Measurements from ENCODE around the gene MLC1.

Gene MLC1

GRCh38 chr22:50015451-50016307, 69.5 kb downstream of the MLC1 start:
- Histone ChIP-seq H3K36me3 (no peaks in the 10 kb centered on the region), H3K9me3 (no peaks in the 10 kb centered on the region), H3K4me3 (ENCODE audit: low read depth in 1 of 2, low read length in 1 of 2) (no peak overlapping the region), H3K4me1 (ENCODE audit: control insufficient read depth in 1 of 2, insufficient read depth in 1 of 2, low read depth in 1 of 2, low read length in 1 of 2) (no peaks in the 10 kb centered on the region), H3K27me3 (peaks cover 99% of the 10 kb centered on the region), H3K27ac (no peak overlapping the region)
- no peak for TF ChIP-seq CTCF (IDR thresholded peaks at IDR 0.05)

GRCh38 chr22:50014655-50015401, 70.4 kb downstream of the MLC1 start:
- TF ChIP-seq CTCF (IDR thresholded peaks at IDR 0.05) = no peak
- Histone ChIP-seq H3K36me3 (no peaks in the 10 kb centered on the region), H3K27ac (no peak overlapping the region), H3K4me1 (ENCODE audit: control insufficient read depth in 1 of 2, insufficient read depth in 1 of 2, low read depth in 1 of 2, low read length in 1 of 2) (no peaks in the 10 kb centered on the region), H3K27me3 (peaks cover 100% of the 10 kb centered on the region), H3K4me3 (ENCODE audit: low read depth in 1 of 2, low read length in 1 of 2) (no peak overlapping the region), H3K9me3 (no peaks in the 10 kb centered on the region)

- Histone ChIP-seq H3K36me3 (no peaks in the 10 kb centered on the region), H3K27me3 (peaks cover 100% of the 10 kb centered on the region)
- TF ChIP-seq CTCF (IDR thresholded peaks at IDR 0.05) = no peak
Observed at GRCh38 chr22:50014053-50014501, 71.1 kb downstream of the MLC1 start.

GRCh38 chr22:50012211-50013181, 72.7 kb downstream of the MLC1 start, which contains the start of gene IL17REL:
TSS of gene IL17REL (minus strand) at chr22:50012765. CDS start at chr22:50012646, 119 bp downstream.
- H3K4me1 ChIP-seq (ENCODE audit: control insufficient read depth in 1 of 2, insufficient read depth in 1 of 2, low read depth in 1 of 2, low read length in 1 of 2) = no peaks in the 10 kb centered on the region
- H3K27me3 ChIP-seq = peaks cover 88% of the 10 kb centered on the region
- H3K9me3 ChIP-seq = no peaks in the 10 kb centered on the region
- H3K4me3 ChIP-seq (ENCODE audit: low read depth in 1 of 2, low read length in 1 of 2) = no peak within 1 kb of the TSS
- no peak for TF ChIP-seq CTCF (IDR thresholded peaks at IDR 0.05)
- H3K36me3 ChIP-seq = no peaks in the 10 kb centered on the region
- H3K27ac ChIP-seq = no peak within 1 kb of the TSS

More at GRCh38 chr22:50014053-50014501, 71.1 kb downstream of the MLC1 start:
- Histone ChIP-seq H3K9me3 (no peaks in the 10 kb centered on the region), H3K4me1 (ENCODE audit: control insufficient read depth in 1 of 2, insufficient read depth in 1 of 2, low read depth in 1 of 2, low read length in 1 of 2) (no peaks in the 10 kb centered on the region), H3K27ac (no peak overlapping the region), H3K4me3 (ENCODE audit: low read depth in 1 of 2, low read length in 1 of 2) (no peak overlapping the region)

All from neutrophil (primary cell).